Endometrial microvascular endothelial cells (primary cell): Measurements from ENCODE around the gene CANT1. TPM values are rescaled to one million over a fixed set of nuclear protein-coding genes. Genes with fewer than 3 reads are reported as not detected.

ENCODE experiments used
- in situ Hi-C: cut with HindIII; loops from 2 replicates; pipeline ENCODE4 v1.10.0; 2017; ENCODE audit warnings: low sequenced_read_pairs, low pct_unique_long_range_greater_than_20kb; ENCODE audit errors: inconsistent ontology term
- total RNA-seq: library from RNA; depleted of rRNA; stranded (reverse); fragments of >200 nt; gene quantifications from one replicate; pipeline ENCODE4 v1.2.3, GENCODE V29; 2015; ENCODE audit errors: inconsistent ontology term

The CANT1 gene
- total RNA-seq, 1 donor from 2014 or later: 89.3 TPM

DNA sequence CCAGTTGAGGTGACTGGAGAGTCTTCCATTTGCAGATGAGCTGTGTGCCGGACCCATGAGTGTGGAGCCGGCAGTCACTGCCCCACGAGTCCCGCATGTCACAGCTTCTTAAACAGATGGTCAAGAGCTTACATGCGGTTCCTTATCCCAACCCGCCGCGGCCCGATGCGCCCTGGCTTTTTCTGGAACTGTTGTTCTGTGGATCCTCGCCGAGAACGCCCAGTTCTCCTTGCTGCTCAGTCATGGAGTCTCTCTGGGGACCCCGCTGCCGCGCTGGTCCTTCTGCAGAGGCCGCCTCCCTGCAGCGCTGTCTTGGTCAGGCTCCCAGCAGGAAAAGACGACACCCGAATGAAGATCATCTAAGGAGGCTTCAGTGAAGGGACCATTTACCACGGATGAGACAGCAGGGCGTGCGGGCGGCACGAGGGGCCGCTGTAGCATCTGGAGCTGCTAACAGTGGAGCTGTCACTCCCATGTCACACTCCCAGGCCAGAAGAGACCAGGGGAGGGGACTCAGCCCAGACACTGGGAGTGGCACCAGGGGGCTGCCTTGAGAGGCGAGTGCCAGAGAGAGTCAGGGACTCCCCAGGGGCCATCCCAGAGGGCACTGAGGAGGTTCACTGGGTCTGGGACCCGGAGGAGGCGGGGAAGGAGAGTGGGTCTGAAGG is 19.1 kb downstream of the CANT1 start:
- in situ Hi-C loops: loop anchor here (25.0 kb wide), 1 partner anchor 153 kb away; the partner anchor contains the start of gene USP36

DNA sequence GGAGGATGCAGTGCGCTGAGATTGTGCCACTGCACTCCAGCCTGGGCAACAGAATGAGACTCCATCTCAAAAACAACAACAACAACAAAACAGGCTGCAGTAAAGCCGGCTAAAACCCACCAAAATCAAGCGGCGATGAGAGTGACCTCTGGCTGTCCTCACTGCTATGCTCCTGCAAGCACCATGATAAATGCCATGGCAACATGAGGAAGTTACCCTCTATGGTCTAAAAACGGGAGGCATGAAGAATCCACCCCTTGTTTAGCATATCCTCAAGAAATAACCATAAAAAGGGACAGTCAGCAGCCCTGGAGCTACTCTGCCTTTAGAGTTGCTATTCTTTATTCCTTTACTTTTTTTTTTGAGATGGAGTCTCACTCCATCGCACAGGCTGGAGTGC is 21.4 kb downstream of the CANT1 start:
- in situ Hi-C loops: loop anchor here (25.0 kb wide), 1 partner anchor 151 kb away; the partner anchor contains the start of gene USP36

DNA sequence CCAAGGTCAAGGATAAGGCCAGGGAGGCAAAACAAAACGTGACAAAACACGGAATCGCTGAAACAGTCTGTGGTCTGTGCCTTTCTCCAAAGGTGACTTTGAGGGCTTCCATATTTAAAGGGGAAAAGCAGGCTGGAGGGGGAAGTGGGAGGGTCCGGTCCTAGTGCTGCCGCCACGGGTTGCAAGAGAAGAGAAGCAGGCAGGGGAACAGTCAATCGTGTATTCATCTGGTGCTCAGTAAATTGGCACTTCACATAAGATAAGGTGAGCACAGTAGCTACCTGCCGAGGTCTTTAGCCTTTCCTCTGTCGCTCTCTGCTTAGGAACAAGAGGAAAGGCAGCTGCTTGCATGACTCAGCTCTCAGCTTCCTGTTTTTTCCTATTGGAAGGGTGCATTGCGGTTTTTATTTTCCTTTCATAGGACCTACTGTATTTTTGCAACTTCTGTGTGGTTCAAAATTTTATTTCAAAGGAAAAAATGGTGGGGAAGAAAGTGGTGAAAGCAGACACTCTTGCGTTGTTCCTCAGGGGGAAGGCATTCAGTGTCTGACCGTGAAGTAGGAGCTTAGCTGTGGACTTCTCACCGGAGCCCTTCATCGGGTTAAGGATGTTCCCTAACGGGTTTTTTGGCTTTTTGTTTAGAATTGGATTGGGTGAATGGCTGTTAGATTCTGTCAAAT is 22.8 kb downstream of the CANT1 start:
- in situ Hi-C loops: loop anchor here (25.0 kb wide), 1 partner anchor 149 kb away; the partner anchor contains the start of gene USP36

DNA sequence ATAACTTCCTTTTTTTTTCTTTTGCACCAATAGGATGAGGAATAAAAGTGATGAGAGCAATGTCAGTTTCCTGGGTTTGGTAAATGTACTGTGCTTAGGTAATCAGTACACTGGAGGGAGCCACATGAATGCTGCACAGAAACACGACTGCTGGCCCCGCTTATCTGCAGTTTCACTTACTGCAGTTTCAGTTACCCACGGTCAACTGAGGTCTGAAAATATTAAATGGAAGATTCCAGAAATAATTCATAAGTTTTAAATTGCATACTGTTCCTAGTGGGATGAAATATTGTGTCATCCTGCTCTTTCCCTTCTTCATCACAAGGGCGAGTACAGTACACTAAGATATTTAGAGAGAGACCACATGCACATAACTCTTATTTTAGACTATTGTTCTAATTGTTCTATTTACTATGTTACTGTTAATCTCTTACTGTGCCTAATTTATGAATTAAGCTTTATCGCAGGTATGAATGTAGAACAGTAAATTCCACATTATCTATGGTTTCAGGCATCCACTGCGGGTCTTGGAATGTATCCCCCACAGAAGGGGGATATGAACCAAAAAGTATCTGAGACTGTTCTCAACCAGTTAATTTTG is 23.4 kb downstream of the CANT1 start:
- in situ Hi-C loops: loop anchor here (25.0 kb wide), 1 partner anchor 149 kb away; the partner anchor contains the start of gene USP36

DNA sequence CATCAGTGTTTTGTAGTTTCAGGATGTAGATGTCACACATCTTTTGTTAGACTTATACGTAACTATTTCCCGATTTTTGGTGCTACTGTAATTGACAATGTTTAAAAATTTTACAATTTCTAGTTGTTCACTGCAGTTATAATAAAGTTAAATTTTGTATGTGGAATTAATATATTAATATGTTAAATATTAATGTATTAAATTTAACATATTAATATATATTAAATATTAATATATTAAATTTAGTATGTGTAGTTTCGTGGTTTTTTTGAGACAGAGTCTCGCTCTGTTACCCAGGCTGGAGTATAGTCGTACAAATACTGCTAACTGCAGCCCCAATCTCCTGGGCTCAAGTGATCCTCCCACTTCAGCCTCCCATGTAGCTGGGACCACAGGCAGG is 24.2 kb downstream of the CANT1 start:
- in situ Hi-C loops: loop anchor here (25.0 kb wide), 1 partner anchor 148 kb away; the partner anchor contains the start of gene USP36

DNA sequence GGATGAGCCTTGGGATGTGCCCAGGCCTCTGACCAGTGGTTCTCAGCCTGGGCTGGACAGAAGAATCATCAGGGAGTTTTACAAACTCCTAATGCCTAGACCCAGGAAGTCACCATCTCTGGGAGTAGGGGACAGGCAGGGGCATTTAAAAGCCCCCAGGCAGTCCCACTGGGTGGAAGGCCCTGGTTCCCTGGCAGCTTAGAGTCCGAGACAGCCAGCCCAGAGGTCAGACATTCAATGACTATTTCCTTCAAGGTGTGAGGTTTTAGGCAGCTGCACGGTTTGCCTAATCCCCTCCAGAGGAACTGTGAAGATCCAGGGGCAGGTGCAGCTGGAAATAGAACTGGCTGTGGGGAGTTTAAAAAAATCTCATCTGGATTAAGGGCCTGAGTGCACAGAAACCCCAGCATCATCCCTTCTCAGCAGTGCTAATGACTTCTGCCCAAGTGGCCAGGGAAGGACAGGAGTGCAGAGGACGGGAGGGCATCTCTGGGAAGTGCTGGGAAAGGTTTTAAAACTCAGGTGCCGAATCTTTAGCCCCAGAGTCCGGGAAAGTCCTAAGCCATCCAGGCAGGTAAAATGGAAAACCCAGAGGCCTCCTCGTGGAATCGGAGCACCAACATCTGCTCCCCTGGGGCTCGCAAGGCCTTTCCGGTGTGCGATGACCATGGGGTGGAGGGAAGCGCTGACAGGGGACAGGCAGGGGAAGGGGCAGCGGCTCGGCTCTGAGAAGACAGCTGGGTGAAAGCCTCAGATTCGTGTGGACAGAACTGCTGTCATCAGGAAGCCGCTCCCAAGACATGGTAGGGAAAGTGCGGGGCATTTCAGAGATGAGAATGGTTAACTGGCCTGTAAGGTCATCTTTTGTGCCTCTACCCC is 28.3 kb downstream of the CANT1 start:
- in situ Hi-C loops: loop anchor here (25.0 kb wide), 1 partner anchor 144 kb away; the partner anchor contains the start of gene USP36

DNA sequence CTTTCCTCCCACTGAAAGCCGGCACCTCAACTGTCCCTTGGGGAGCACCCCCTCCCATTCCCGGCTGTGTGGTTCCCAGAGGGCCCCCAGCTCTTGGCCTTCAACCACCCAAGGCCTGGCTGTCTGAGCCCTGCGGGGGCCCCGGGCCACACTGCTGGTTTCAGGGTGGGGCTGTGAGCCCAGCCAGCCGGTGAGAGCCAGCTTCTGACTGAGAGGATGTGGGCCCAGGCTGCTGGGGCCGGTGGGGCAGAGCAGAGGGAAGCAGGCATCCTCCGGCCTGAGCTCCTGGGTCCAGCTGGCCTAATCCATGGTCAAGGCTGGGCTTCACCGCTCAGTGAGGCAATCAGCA is 29.0 kb downstream of the CANT1 start:
- in situ Hi-C loops: loop anchor here (25.0 kb wide), 1 partner anchor 143 kb away; the partner anchor contains the start of gene USP36

DNA sequence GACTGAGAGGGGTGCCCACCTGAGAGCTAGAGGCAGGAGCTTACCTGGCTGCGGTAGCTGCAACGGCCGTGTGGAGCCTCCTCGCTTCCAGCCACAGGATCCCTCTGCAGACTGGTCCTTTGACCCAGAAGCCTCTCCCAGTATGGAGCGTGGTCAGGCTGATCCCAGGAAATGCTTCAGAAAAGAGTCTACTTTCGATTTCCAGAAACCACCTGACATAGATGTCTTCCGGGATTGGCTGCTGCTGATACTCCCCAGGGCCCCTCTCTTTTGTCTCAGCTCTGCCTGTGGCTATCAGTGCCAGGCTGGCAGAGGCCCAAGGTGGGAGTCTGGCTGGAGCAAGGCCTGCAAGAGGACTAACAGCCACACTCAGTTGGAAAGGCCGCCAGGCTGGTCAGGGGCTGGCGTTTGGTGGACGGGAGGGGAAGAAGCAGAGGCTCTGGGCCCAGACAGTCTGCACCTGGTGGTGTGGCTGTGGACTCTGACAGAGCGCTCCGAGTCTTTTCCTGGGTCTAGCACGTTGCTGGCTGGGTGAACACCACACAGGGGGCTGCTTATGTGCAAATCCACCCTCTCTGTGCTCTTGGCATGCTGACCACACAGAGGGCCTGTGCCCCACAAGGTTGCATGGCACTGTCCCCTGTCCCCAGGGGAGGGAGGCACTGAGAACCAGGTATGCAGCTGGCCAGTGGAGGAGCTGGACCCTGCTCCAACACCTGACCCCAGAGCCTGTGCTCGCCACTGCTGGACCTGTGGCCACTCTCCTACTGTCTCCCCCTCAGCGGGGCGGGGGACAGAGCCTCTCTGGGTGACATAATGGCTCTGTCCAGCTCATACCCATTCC is 29.6 kb downstream of the CANT1 start, which contains the start of gene LGALS3BP:
Gene LGALS3BP, minus strand, starts transcription at position 144 of the 844 bp plus-strand sequence. CDS start 2,732 bp downstream, outside the sequence.
- in situ Hi-C loops: loop anchor here (25.0 kb wide), 1 partner anchor 143 kb away; the partner anchor contains the start of gene USP36

DNA sequence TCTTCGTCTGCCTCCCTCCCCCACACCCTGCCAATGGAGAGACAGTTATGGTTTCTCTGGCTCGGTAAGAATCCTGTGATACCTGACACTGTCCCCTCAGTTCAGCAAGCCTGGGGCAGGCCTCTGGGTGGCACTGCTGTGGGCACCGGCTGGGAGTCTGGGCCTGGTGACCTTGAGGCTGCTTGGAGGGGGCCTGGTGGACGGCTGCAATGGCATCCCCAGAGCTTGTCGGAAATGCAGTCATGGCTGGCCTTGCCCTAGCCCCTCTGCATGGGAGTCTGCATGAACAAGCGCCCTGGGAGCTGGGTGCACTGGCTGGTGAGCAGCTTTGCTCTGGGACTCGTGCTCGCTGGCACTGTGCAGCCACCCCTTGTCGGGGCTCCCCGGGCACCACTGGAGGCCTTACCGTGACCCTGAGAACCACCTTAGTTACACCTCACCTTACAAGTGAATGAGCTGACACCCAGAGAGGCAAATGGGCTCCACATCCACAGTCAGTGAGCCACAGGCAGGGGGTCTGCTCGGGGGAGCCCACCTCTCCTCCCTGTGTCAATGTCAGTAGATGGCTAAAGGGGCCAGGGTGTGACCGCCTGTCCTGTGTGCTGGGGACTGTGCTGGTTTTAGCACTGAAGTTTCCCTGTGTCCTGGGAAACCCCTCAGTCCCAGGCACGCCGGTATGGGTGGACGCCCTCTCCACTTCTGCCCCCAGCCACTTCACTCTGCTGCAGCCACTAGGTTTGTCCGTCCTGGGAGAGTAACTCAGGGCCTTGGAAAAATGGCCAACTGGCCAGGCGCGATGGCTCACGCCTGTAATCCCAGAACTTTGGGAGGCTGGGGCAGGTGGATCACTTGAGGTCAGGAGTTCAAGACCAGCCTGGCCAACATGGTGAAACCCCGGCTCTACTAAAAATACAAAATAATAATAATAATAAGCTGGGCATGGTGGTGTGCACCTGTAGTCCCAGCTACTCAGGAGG is 31.3 kb downstream of the CANT1 start:
- in situ Hi-C loops: loop anchor here (25.0 kb wide), 1 partner anchor 141 kb away; the partner anchor contains the start of gene USP36

DNA sequence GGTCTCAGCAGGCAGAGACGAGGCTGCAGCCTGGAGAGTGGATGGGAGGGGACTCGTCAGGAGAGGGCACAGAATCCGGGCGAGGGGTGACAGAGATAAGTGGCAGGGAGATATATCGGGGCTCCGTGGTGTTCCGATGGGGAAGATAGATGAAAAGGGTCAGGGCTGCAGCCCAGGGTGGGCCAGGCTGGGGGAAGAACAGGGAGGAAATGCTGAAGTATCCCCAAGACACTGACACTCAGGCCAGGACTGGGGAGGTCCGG is 32.0 kb downstream of the CANT1 start:
- in situ Hi-C loops: loop anchor here (25.0 kb wide), 1 partner anchor 140 kb away; the partner anchor contains the start of gene USP36

DNA sequence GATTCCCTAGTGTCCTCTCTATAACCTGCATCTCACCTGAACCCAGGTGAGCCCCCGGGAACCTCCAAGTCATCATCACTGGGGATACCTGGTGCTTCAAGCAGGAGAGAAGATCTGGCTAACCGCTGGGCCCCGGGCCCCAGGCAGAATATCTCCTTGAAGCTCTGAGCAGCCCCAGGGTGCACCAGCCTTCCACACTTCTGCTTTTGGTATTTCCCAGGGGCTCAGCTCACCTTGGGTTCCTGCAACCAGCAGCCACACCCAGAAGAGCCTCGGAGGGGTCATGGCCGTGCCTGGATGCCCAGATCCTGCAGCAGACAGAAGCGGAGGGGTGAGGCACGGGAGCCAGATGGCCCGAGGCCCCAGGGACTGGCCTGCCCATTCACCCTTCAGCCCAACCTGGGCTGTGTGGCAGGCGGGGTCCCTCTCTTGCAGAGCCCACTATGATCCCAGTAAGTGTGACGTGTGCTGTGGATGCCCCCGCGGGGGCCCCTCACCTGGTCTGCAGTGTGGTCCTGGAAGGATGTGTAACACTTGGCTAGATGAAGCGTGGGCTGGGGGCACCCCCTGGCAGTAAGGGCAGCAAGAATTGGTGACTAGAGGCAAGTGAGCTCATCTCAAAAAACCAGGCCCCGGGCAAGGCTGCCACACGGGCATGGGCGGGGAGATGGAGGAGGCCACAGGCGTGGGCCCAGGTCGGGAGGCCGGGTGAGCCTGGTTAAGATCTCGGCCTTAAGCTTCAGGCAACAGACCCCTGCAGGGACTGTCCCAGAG is 32.5 kb downstream of the CANT1 start:
- in situ Hi-C loops: loop anchor here (25.0 kb wide), 1 partner anchor 140 kb away; the partner anchor contains the start of gene USP36

DNA sequence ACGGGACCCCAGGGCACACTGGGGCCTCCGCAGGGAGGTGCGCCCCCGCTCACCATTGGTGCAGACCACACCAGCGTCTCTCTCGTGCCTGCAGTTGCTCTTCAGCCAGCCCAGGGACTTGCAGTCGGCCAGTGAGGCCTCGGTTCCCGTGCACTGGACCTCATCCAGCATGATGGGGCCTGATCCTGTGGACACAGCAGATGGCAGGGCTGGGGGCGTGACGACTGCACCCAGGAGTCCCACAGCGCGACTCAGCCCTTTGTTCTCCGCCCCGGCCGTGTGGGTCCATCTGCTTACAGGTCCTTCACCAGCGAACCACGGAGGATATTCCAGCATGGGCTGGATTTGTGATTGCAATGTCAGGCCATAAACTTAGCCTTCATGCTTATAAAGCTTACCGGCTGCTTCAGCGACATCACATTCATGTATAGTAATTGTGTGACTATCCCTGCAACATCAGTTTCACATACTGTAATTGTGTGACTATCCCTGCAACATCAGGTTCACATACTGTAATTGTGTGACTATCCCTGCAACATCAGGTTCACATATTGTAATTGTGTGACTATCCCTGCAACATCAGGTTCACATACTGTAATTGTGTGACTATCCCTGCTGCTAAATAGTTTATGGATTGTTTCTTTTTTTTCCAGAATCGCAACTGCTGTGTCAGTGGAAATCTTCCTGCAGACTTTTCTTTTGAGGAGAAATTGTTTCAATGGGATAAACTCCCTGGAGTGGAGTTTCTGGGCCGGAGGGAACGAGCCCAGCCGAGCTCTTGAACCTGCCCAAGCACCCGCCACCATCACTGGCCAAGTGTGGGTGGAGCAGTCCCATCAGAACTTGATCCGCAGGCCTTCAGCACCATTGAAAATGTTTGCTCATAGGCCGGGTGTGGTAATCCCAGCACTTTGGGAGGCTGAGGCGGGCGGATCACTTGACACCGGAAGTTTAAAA is 34.7 kb downstream of the CANT1 start:
- in situ Hi-C loops: loop anchor here (25.0 kb wide), 1 partner anchor 138 kb away; the partner anchor contains the start of gene USP36

DNA sequence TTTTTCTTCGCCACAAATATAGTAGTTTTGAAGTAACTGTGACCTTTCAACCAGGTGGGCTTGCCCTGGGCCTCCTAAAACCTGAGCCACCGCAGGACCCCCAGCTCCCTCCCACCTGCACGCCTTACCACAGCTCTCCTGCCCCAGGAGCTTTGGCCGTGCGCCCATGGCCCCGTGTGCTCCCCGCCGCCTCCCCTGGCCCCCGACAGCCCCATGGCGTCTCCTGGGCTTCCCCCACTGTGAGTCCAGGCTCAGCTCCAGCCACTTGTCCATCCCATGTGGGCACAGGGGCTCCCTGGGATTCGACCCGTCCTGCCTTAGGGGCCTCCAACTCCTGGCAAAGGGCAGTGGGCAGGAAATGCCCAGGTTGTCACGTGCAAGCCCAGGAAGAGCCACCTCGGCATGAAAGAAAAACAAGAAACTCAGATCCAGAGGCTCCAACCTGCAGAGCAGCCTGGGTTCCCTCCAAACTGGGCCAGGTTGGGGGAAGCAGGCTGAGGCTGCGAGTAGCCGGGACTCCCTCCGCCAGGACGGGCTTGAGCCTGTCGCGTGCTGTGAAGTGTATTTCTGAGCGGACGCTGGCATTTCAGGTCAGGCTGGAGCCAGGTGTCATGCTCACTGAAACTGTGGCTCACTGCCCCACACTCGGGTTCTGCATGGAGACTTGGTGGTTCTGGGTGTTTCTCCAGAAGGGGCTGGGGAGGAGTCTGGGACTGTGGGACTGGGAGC is 35.6 kb downstream of the CANT1 start:
- in situ Hi-C loops: no loop called here

DNA sequence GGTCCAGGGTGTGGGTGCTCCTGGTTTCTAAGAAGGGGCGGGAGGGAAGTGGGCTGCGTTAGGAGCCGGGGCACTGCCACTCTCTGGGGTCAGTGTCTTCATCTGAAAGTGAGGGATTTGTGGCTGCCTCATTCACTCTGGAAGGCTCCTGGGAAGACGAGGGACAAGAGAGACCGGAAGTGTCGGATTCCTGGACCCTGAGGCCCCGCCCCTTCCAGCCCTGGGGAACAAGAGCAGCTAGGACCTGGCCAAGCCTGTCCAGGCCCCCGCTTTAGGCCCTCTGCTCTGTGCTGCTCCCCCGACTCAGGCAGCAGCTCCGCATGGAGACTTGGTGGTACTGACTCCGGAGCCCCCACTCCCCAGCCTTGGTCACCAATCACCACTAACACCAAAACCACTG is 36.4 kb downstream of the CANT1 start:
- in situ Hi-C loops: no loop called here
